Prostate gland (tissue), 2 donors: Measurements from ENCODE around the gene RNF14. TPM values are rescaled to one million over a fixed set of nuclear protein-coding genes. Genes with fewer than 3 reads are reported as not detected.

Source experiments
- DNase-seq: peaks from one replicate; pipeline ENCODE4 v3.0.0-alpha.2; 2019; ENCODE audit warnings: low spot score
- H3K27ac ChIP-seq, 2 donors: fragments of 200-600 bp; sonication (generic); 2 replicates each; pipeline ENCODE4 v1.5.1; 2017 to 2019
- H3K27me3 ChIP-seq: fragments of 200-600 bp; sonication (generic); replicated peaks from 2 replicates; pipeline ENCODE4 v1.5.1; 2019; ENCODE audit not compliant: insufficient read depth
- H3K36me3 ChIP-seq, 2 donors: fragments of 200-600 bp; sonication (generic); 1 replicate in 1 of 2; 2 replicates in 1 of 2; pipeline versions ENCODE4 v1.5.1 to v1.8.1; 2017 to 2019
- H3K4me1 ChIP-seq: fragments of 200-600 bp; sonication (generic); replicated peaks from 2 replicates; pipeline ENCODE4 v1.5.1; 2019
- H3K4me3 ChIP-seq, 2 donors: fragments of 200-600 bp; sonication (generic); 2 replicates each; pipeline ENCODE4 v1.5.1; 2017 to 2019
- H3K9me3 ChIP-seq: fragments of 200-600 bp; sonication (generic); 2 replicates; pipeline ENCODE4 v1.5.1; 2017
- POLR2A ChIP-seq: fragments of 450-650 bp; IDR thresholded peaks from one replicate; pipeline ENCODE4 v1.6.1; 2016; ENCODE audit warnings: antibody characterized with exemption, mild to moderate bottlenecking
- POLR2AphosphoS5 ChIP-seq: sonication (generic); formaldehyde crosslinking; IDR thresholded peaks from one replicate; pipeline ENCODE4 v1.6.1; 2017; ENCODE audit warnings: antibody characterized with exemption
- WGBS: methylation state at CpG from one replicate; pipeline ENCODE4 v1.1.5; 2018; 5-methylcytosine and 5-hydroxymethylcytosine counted together
- intact Hi-C: fragments of 100-400 bp; cut with DNase I; formaldehyde crosslinking; loops from one replicate; pipeline ENCODE4 v1.14.2; 2022
- total RNA-seq, 2 donors: library from RNA; depleted of rRNA; stranded (reverse); fragments of >200 nt; gene quantifications; one replicate each; pipeline ENCODE4 v1.1.0, GENCODE V29; 2016
- TF ChIP-seq, protein P1 (sequence below), 4 experiments: fragments of 200-600 bp in 2 of 4; fragments of 450-650 bp in 2 of 4; sonication (generic) in 2 of 4; IDR thresholded peaks; 1 replicate in 3 of 4; 2 replicates in 1 of 4; pipeline ENCODE4 v1.5.1; 2016 to 2019; ENCODE audit warnings: antibody characterized with exemption in 4 of 4, mild to moderate bottlenecking in 2 of 4, moderate library complexity in 2 of 4

The RNF14 gene
- total RNA-seq, 2 donors from 2014 or later = 40.8 to 66.9 TPM

DNA sequence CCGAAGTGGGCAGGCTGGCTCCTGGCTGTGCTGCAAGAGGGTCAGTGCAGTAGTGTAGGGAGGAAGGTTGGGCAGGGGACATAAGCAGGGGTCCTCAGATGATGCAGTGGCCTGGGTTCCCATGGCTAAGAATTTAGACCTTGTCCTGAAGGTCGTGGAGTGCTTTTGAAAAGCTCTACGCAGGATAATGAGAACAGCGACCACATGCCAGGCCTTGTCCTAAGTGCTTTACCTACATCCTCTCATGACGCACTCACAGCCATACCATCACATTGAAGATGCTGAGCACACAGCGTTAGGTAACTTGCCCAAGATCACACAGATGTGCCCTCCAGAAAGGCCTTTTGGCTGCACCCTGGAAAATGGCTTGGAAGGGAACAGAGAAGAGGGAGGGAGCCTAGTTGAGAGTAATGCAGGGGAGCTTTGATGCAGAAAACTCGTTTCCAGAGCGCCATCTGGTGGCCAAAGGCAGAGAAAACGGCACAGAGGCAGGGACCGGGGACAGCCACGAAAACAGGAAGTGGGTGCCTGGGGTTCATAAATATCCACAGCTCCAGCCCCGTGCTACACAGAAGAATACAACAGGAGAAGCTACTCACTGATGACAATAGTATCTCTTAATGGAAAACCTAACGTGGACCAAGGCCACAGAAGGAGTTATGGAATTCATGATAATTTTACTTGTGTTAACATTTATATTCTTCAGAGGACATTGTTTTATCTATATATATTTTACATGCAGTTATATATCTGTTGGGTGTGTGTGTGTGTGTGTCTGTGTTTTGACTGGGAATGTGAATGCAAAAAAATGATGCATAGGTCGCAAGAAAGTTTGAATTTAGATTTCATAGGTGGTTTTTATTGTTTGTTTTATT is 8.2 kb upstream of the RNF14 start:
- peak; percentile 84 for DNase-seq
- intact Hi-C loops = loop anchor here (2.0 to 10.0 kb wide), 3 partner anchors 54 to 268 kb away; partner anchors contain the start of genes GNPDA1 and PCDH1
- Histone ChIP-seq H3K36me3 (no peaks in the 10 kb centered on the region), H3K27ac (peak overlapping the region; percentile 41 to 44), H3K27me3 (no peaks in the 10 kb centered on the region), H3K4me1 (no peaks in the 10 kb centered on the region), H3K4me3 (no peak overlapping the region), H3K9me3 (no peaks in the 10 kb centered on the region)
- 27% methylated on average over 14 of the region's 14 CpGs for WGBS
- TF ChIP-seq POLR2A (no peak), POLR2AphosphoS5 (peak; percentile 67)
- TF ChIP-seq, protein P1, sequence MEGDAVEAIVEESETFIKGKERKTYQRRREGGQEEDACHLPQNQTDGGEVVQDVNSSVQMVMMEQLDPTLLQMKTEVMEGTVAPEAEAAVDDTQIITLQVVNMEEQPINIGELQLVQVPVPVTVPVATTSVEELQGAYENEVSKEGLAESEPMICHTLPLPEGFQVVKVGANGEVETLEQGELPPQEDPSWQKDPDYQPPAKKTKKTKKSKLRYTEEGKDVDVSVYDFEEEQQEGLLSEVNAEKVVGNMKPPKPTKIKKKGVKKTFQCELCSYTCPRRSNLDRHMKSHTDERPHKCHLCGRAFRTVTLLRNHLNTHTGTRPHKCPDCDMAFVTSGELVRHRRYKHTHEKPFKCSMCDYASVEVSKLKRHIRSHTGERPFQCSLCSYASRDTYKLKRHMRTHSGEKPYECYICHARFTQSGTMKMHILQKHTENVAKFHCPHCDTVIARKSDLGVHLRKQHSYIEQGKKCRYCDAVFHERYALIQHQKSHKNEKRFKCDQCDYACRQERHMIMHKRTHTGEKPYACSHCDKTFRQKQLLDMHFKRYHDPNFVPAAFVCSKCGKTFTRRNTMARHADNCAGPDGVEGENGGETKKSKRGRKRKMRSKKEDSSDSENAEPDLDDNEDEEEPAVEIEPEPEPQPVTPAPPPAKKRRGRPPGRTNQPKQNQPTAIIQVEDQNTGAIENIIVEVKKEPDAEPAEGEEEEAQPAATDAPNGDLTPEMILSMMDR (IDR thresholded peaks at IDR 0.05) = peak; percentile 76 to 94 (median 88)

- WGBS = 93% methylated on average over 3 of the region's 3 CpGs
- H3K27me3 ChIP-seq = no peaks in the 10 kb centered on the region
- TF ChIP-seq, protein P1 (IDR thresholded peaks at IDR 0.05) = no peak
- TF ChIP-seq POLR2A (no peak), POLR2AphosphoS5 (no peak)
Measured at GRCh38 chr5:141961466-141961865, 7.4 kb upstream of the RNF14 start.

GRCh38 chr5:141963701-141964100 is 5.2 kb upstream of the RNF14 start:
- no peak for DNase-seq
- no peak overlapping the region for H3K27ac ChIP-seq
- no peak overlapping the region for H3K4me3 ChIP-seq
- WGBS = 42% methylated on average over 3 of the region's 3 CpGs
- intact Hi-C loops = loop anchor here (5.0 to 10.0 kb wide), 2 partner anchors 51 to 86 kb away; partner anchors contain the start of genes GNPDA1 and PCDH1
- no peaks in the 10 kb centered on the region for H3K9me3 ChIP-seq
- no peak for TF ChIP-seq POLR2A
- TF ChIP-seq POLR2AphosphoS5 = no peak
- TF ChIP-seq, protein P1 (IDR thresholded peaks at IDR 0.05) = no peak
- H3K36me3 ChIP-seq = no peaks in the 10 kb centered on the region
- no peaks in the 10 kb centered on the region for H3K27me3 ChIP-seq
- H3K4me1 ChIP-seq = no peaks in the 10 kb centered on the region

More at GRCh38 chr5:141961466-141961865, 7.4 kb upstream of the RNF14 start:
- Histone ChIP-seq H3K36me3 (no peaks in the 10 kb centered on the region), H3K9me3 (no peaks in the 10 kb centered on the region), H3K4me3 (no peak overlapping the region), H3K4me1 (no peaks in the 10 kb centered on the region), H3K27ac (peak overlapping the region; percentile 41 to 44)
- no peak for DNase-seq
- intact Hi-C loops = loop anchor here (2.0 to 10.0 kb wide), 3 partner anchors 53 to 269 kb away; partner anchors contain the start of genes GNPDA1 and PCDH1

DNA sequence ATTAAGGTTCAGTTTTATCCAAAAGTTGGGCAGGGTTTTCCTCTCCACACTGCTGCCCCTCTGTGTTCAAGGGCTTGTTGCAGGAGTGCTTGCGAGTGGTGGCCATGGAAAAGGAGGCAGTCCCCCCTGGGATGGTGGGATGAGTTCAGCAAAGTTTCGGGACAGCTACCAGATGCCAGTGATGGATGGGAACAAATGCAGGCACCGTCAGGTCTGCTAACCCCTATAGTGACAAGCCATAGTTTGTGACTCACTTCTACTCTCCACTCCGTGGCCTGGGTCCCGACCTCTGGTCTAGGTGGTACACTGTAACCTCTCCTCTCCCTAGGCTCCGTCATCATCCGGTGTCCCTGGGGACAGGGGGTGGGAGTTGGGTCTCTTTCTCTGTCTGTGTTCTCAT is 3.8 kb upstream of the RNF14 start:
- no peaks in the 10 kb centered on the region for H3K27me3 ChIP-seq
- no peak overlapping the region for H3K4me3 ChIP-seq
- TF ChIP-seq, protein P1 (IDR thresholded peaks at IDR 0.05) = no peak
- TF ChIP-seq POLR2A (no peak), POLR2AphosphoS5 (no peak)
- no peaks in the 10 kb centered on the region for H3K36me3 ChIP-seq
- H3K9me3 ChIP-seq = no peaks in the 10 kb centered on the region
- intact Hi-C loops = loop anchor here (10.0 kb wide), 1 partner anchor 50 kb away; the partner anchor contains the start of gene GNPDA1
- 74% methylated on average over 7 of the region's 7 CpGs for WGBS
- H3K27ac ChIP-seq = no peak overlapping the region
- no peak for DNase-seq
- no peaks in the 10 kb centered on the region for H3K4me1 ChIP-seq
